ENCODE results near the gene PASD1. TPM values are rescaled to one million over a fixed set of nuclear protein-coding genes. Genes with fewer than 3 reads are reported as not detected.

Gene PASD1
- total RNA-seq, 8 experiments from 2014 or later: 0.05 to 0.43 (median 0.10) TPM; not detected in 3

DNA sequence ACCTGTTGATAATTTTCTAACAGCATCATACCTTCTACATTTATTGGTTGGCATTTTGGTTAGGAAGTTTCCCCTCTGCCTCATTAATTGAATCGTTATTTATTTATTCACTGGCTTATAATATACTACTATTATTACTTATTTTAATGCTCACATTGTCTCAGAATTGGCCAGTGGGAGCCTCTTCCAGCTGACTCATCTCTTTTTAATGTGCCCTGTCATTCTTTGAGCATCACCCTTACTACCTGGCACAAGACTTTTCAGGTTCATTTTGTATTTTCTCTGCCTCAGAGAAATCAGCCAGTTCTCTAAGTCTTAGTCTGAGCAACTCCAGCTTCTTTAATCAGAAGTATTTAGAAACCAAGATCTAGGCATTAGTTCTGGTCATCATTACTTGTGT lies 71.5 kb downstream of the PASD1 start:
- WGBS, 10 experiments: 0 to 100% (median 20%) methylated on average over 1 of the region's 1 CpG; no CpG with 5 or more reads in 5 of the 10 experiments
- no peak for ATAC-seq (replicated peaks in 6 of 8)
- Histone ChIP-seq H3K4me3 (no peak overlapping the region), H3K4me1 (replicated peaks in 1 of 2) (no peaks in the 10 kb centered on the region), H3K27ac (no peak overlapping the region)
- in situ Hi-C loops (cut with MboI; ENCODE audit: low pct_unique_long_range_greater_than_20kb in 2 of 9, low sequenced_read_pairs in 9 of 9, unreplicated experiment in 9 of 9): no loop called here

DNA sequence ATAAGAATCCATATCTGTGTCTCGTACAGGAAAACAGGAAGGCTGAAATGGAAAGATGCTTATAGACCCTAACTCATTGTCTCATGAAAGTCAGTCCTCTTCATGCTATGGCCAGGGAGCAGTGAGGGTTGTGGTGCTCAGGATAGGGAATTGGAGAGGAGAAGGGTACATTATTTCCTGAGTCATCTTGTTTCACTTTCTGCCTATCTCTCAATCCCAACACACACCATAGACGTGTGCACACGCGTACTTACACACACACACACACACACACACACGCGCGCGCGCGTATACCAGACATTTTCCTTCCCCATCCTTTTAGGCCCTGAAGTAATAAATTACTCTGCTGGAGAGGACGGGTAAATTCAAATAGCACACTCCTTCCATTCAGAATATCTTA lies 78.1 kb downstream of the PASD1 start:
- Histone ChIP-seq H3K27ac (no peak overlapping the region), H3K4me1 (replicated peaks in 1 of 2) (no peaks in the 10 kb centered on the region), H3K4me3 (no peak overlapping the region)
- no peak for ATAC-seq (replicated peaks in 6 of 8)
- in situ Hi-C loops (cut with MboI; ENCODE audit: low pct_unique_long_range_greater_than_20kb in 2 of 9, low sequenced_read_pairs in 9 of 9, unreplicated experiment in 9 of 9): no loop called here
- 0 to 54% methylated on average over 2 to 3 of the region's 11 CpGs; no CpG with 5 or more reads in 8 of the 10 experiments for WGBS, 10 experiments

DNA sequence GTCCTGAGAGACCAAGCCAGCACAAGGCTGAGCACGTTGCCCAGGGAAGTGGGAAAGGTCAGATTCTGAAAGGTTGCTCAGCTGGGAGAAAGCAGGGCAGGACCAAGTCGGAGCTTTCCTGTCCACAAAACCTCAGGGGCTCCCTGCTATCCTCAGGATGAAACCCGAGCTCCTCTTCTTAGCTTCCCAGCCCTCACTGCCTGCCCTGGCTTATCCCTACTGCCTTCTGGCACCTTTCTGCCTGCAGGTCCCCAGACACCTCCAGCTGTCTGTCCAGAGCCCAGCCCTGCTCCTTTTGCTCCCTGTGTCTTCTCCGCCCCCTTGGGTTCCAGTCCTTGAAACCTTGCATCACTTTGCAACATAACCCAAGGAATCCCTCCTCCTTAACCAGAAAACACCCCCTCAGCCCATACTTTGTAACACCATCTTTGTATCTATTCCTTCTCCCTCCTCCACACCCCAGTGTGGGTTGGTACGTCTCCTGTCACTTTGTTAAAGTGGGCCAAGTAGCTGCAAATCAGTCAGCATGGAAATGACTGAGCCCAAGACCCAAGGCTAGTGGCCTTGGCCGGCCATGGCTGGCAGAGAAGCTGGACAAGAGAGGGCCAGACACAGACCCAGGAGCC lies 111.8 kb downstream of the PASD1 start:
- Histone ChIP-seq H3K27ac (no peak overlapping the region), H3K4me1 (replicated peaks in 1 of 2) (no peaks in the 10 kb centered on the region), H3K4me3 (no peak overlapping the region)
- ATAC-seq (replicated peaks in 6 of 8): no peak
- WGBS, 10 experiments: 25 to 80% (median 38%) methylated on average over 1 to 5 of the region's 6 CpGs; no CpG with 5 or more reads in 7 of the 10 experiments
- in situ Hi-C loops (cut with MboI; ENCODE audit: low pct_unique_long_range_greater_than_20kb in 2 of 9, low sequenced_read_pairs in 9 of 9, unreplicated experiment in 9 of 9): loop anchor here in 4 of 9 experiments (25.0 kb wide), 2 partner anchors 163 to 513 kb away; no protein-coding TSS in a partner anchor

DNA sequence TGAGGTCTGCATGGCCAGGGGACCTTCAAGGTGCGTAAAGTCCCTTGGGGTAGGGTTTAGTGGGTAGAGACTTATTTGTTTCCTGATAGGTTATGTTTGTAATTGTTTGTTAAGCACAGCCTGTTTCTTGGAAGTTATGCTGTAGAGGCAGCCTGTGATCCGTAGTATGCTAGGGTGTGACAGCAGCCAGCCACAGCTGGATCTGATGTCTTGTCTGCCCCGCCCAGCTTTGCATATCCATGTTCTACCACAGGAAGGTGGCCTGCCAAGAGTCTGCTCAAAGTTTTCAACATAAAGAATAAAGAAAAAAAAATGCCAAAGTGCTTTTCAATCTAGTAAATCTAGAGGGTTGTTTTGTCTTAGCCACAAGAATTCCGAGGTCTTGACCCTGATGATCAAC lies 112.7 kb downstream of the PASD1 start:
- Histone ChIP-seq H3K4me1 (replicated peaks in 1 of 2) (no peaks in the 10 kb centered on the region), H3K27ac (no peak overlapping the region), H3K4me3 (no peak overlapping the region)
- in situ Hi-C loops (cut with MboI; ENCODE audit: low pct_unique_long_range_greater_than_20kb in 2 of 9, low sequenced_read_pairs in 9 of 9, unreplicated experiment in 9 of 9): loop anchor here in 4 of 9 experiments (25.0 kb wide), 2 partner anchors 164 to 514 kb away; no protein-coding TSS in a partner anchor
- ATAC-seq (replicated peaks in 6 of 8): peak in 3 of 8 experiments; percentile 88 to 96 (median 94)
- WGBS, 10 experiments: 0 to 92% (median 22%) methylated on average over 1 to 3 of the region's 4 CpGs; no CpG with 5 or more reads in 6 of the 10 experiments

DNA sequence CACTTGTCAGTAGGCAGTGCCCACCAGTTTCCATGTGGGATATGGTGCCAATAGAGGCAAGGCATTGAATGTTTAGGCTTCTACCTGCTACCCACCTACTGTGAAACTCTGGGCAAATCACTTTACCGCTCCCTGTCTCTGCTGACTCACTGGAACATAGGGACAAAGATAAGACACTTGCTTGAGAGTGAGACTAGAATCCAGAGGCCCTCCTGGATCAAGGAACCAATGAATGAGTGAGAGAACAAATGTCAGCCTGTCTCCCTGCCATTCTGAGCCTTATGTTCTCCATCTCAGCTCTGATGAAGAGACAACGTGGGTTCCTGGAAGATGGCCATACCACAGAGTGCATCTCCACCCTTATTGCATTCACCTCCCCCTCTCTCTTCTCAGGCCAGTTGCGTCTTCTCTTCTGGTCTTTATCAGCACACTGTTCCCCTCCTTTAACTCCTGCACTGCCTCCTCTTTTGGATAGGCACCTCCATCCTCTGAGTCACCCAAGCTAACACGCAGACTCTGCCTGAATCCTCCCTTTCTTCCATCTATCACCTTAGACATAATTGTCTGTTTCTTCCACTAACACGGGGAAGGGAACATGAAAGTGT lies 116.4 kb downstream of the PASD1 start:
- WGBS, 10 experiments: 33 to 100% (median 83%) methylated on average over 1 to 2 of the region's 5 CpGs; no CpG with 5 or more reads in 6 of the 10 experiments
- no peaks in the 10 kb centered on the region for H3K4me1 ChIP-seq (replicated peaks in 1 of 2)
- in situ Hi-C loops (cut with MboI; ENCODE audit: low pct_unique_long_range_greater_than_20kb in 2 of 9, low sequenced_read_pairs in 9 of 9, unreplicated experiment in 9 of 9): loop anchor here in 4 of 9 experiments (5.0 to 25.0 kb wide), 4 partner anchors 168 to 525 kb away; no protein-coding TSS in a partner anchor
- no peak overlapping the region for H3K4me3 ChIP-seq
- peak in 2 of 8 experiments; percentile 15 to 24 for ATAC-seq (replicated peaks in 6 of 8)
- H3K27ac ChIP-seq: no peak overlapping the region

DNA sequence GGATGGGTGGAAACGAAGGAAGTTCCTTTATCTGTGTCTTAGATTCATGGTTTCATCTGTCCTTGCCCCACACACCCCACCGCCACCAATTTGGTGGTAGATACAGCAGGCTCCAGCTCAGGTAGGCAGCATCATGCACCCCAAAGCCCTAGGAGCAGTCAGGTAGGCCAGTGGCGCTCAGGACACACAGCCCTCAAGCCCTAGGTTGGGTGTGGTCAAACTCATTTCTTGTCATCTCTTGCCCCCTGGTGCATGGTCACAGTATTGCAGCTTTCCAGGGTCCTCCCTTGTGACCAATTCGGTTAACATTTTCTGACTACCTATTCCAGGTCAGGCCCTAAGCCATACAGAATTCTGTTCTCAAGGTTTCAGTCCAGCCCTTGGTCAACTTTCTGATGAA lies 117.3 kb downstream of the PASD1 start:
- 0 to 20% methylated on average over 1 of the region's 4 CpGs; no CpG with 5 or more reads in 8 of the 10 experiments for WGBS, 10 experiments
- H3K27ac ChIP-seq: no peak overlapping the region
- no peaks in the 10 kb centered on the region for H3K4me1 ChIP-seq (replicated peaks in 1 of 2)
- ATAC-seq (replicated peaks in 6 of 8): peak in 5 of 8 experiments; percentile 5 to 55 (median 44)
- in situ Hi-C loops (cut with MboI; ENCODE audit: low pct_unique_long_range_greater_than_20kb in 2 of 9, low sequenced_read_pairs in 9 of 9, unreplicated experiment in 9 of 9): loop anchor here in 4 of 9 experiments (5.0 to 25.0 kb wide), 4 partner anchors 169 to 526 kb away; no protein-coding TSS in a partner anchor
- H3K4me3 ChIP-seq: no peak overlapping the region

DNA sequence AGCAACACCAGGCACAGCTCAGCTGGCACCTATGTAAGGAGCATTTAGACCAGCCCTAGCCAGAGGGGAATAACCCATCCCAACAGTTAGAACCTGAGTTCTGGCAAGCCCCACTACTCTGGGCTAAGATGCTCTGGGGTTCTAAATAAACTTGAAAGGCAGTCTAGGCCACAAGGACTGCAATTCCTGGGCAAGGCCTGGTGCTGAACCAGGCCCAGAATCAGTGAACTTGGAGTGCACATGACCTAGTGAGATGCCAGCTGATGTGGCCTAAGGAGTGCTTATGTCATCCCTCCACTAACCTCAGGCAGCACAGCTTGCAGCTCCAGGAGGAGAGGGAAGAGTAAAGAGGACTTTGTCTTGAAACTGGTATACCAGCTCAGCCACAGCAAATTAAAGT lies 124.2 kb downstream of the PASD1 start:
- no peak for ATAC-seq (replicated peaks in 6 of 8)
- in situ Hi-C loops (cut with MboI; ENCODE audit: low pct_unique_long_range_greater_than_20kb in 2 of 9, low sequenced_read_pairs in 9 of 9, unreplicated experiment in 9 of 9): loop anchor here in 4 of 9 experiments (10.0 to 25.0 kb wide), 3 partner anchors 175 to 533 kb away; no protein-coding TSS in a partner anchor
- no peak overlapping the region for H3K27ac ChIP-seq

DNA sequence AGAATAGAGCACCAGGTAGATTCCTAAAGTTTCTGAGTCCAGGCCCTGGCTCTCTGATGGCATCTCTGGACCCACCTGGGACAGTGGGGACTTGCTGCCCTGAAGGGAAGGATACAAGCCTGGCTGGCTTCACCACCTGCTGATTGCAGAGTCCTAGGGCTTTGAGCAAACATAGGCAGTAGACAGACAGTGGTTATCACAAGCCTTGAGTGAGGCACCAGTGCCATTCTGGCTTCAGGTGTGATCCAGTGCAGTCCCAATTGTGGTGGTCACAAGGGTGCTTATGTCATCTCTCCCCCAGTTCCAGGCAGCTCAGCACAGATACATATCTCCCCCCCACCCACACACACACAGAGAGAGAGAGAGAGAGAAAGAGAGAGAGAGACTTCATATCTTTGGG lies 125.2 kb downstream of the PASD1 start:
- Histone ChIP-seq H3K4me3 (no peak overlapping the region), H3K4me1 (replicated peaks in 1 of 2) (no peaks in the 10 kb centered on the region), H3K27ac (no peak overlapping the region)
- no peak for ATAC-seq (replicated peaks in 6 of 8)
- in situ Hi-C loops (cut with MboI; ENCODE audit: low pct_unique_long_range_greater_than_20kb in 2 of 9, low sequenced_read_pairs in 9 of 9, unreplicated experiment in 9 of 9): loop anchor here in 4 of 9 experiments (10.0 to 25.0 kb wide), 3 partner anchors 176 to 534 kb away; no protein-coding TSS in a partner anchor

More for the DNA sequence above, 124.2 kb downstream of the PASD1 start:
- Histone ChIP-seq H3K4me1 (replicated peaks in 1 of 2) (no peaks in the 10 kb centered on the region), H3K4me3 (no peak overlapping the region)

DNA sequence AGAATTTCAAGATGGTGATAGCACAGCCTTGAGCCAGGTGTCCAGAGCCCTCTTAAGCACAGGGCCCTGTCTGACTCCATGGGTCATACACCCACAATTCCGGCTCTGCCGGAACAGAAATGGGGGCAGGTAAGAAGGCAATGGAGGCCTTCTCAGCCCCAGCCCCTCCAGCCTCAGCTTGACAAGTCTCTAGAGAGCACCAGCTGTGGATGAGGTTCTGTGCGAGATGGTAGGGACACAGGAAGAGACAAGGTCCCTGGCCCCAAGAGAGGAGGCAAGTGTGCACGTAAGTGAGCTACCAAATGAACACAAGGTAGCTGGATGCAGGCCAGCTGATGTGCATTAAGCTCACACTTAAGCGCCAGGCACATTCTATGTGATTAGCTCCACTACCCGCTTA lies 129.3 kb downstream of the PASD1 start:
- no peak overlapping the region for H3K4me3 ChIP-seq
- H3K27ac ChIP-seq: no peak overlapping the region
- ATAC-seq (replicated peaks in 6 of 8): no peak
- peaks cover 10 to 14% of the 10 kb centered on the region in 2 donors for H3K4me1 ChIP-seq (replicated peaks in 1 of 2)
- WGBS, 10 experiments: 70 to 100% (median 98%) methylated on average over 1 to 5 of the region's 6 CpGs; no CpG with 5 or more reads in 6 of the 10 experiments
- in situ Hi-C loops (cut with MboI; ENCODE audit: low pct_unique_long_range_greater_than_20kb in 2 of 9, low sequenced_read_pairs in 9 of 9, unreplicated experiment in 9 of 9): loop anchor here in 4 of 9 experiments (25.0 kb wide), 2 partner anchors 181 to 531 kb away; no protein-coding TSS in a partner anchor

DNA sequence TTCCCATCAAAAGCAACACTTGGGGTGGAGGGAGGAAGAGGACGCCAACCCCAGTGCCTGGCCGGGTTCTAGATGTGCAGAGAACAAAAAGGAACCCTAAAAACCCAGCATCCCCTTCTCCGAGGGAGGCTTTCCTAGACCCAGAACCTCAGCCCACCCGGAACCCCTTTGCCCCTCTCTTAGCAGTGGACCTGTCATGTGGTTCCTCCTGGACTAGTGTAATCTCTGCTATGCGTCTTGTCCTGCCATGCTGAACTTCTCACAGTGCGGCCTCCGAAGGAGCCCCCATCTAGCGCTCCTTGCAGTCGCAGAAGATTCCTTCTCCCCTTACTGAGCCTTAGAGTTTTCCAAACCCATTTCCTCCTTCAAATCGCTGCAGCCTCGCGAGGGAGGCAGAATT lies 130.6 kb downstream of the PASD1 start:
- in situ Hi-C loops (cut with MboI; ENCODE audit: low pct_unique_long_range_greater_than_20kb in 2 of 9, low sequenced_read_pairs in 9 of 9, unreplicated experiment in 9 of 9): loop anchor here in 4 of 9 experiments (25.0 kb wide), 2 partner anchors 182 to 532 kb away; no protein-coding TSS in a partner anchor
- no peak for ATAC-seq (replicated peaks in 6 of 8)

DNA sequence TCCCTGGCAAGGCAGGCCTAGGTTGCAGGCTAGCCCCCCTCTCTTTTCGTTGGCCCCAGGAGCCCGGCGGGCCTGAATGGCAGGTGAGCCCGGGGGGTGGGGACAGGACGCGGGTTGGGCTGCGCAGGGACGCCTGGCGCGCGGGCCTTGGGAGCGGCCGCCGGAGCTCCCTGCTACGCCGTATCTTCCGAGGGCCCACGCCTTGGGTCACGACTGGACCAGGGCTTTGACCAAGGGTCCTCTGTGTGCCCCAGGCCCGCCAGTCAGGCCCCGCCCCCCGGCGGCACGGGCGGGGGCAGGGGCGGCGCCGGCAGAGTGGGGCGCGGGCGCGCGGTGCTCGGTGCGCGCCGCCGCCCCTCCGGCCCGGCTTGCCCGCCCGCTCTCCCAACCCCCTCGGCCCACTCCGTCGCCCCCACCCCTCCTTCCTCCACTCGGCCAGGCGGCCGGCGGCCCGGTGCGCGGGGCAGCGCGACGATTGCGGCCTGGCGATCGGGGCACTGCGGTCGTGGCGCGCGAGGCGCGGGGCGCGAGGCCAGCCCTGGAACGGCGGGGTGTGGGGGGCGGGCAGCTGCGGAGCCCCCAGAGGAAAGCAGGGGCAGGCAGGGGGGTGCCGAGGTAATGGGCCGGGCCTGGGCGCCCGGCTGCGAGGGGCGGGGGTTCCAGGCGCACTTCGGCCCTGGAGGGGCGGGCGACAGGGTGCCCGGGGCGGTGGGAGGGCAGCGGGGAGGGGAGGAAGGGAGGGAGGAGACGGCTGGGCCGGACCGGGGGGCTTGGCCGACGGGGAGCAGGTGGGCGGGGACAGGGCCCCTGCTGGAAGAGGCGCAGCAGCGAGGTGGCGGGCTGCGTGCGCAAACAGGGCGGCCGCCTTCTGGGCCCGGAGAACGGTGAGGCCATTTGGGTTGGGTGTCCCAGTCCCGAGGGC lies 131.4 kb downstream of the PASD1 start, which contains the start of gene PRRG3:
Gene PRRG3 (plus strand): TSS at position 798 of the 922 bp plus-strand sequence. CDS start 3,357 bp downstream, outside the sequence.
- WGBS, 10 experiments: no CpG with 5 or more reads among the region's 100 CpGs
- H3K4me3 ChIP-seq: peak within 1 kb of the TSS; percentile 23 to 53 (median 33)
- H3K27ac ChIP-seq: no peak within 1 kb of the TSS
- in situ Hi-C loops (cut with MboI; ENCODE audit: low pct_unique_long_range_greater_than_20kb in 2 of 9, low sequenced_read_pairs in 9 of 9, unreplicated experiment in 9 of 9): loop anchor here in 4 of 9 experiments (25.0 kb wide), 2 partner anchors 183 to 533 kb away; no protein-coding TSS in a partner anchor
- peak in 6 of 8 experiments; percentile 30 to 81 (median 76) for ATAC-seq (replicated peaks in 6 of 8)
- H3K4me1 ChIP-seq (replicated peaks in 1 of 2): peaks cover 10 to 14% of the 10 kb centered on the region in 2 donors

More for the DNA sequence above, 130.6 kb downstream of the PASD1 start:
- Histone ChIP-seq H3K27ac (no peak overlapping the region), H3K4me1 (replicated peaks in 1 of 2) (peaks cover 10 to 14% of the 10 kb centered on the region in 2 donors), H3K4me3 (no peak overlapping the region)
- WGBS, 10 experiments: 10 to 100% methylated on average over 1 to 2 of the region's 12 CpGs; no CpG with 5 or more reads in 8 of the 10 experiments

All from motor neuron (in vitro differentiated cells).